ENCODE measurements around the gene TMC5. TPM values are rescaled to one million over a fixed set of nuclear protein-coding genes. Genes with fewer than 3 reads are reported as not detected.

The TMC5 gene
- total RNA-seq, 1 experiment from 2014 or later = 1.2 TPM

- Mint-ChIP-seq H3K27me3 (ENCODE audit: low read depth) (peaks cover 3% of the 10 kb centered on the region; the same call in 1 of the 2 replicates), H3K27ac (no peak overlapping the region; a peak in 1 of 7 replicates), H3K9me3 (peaks cover 4 to 11% of the 10 kb centered on the region in 2 experiments; a peak in 3 of 5 replicates), H3K4me1 (peaks cover 12 to 22% of the 10 kb centered on the region in 2 experiments), H3K4me3 (no peak overlapping the region), H3K36me3 (ENCODE audit: insufficient read depth in 1 of 3, low read depth in 3 of 3) (peaks cover 0 to 18% (median 11%) of the 10 kb centered on the region in 3 experiments)
- H4K5ac ChIP-seq (ENCODE audit: insufficient read length, low read depth, low read length) = no peak overlapping the region
- H3K9me3 ChIP-seq (ENCODE audit: control insufficient read depth, low read depth, low read length) = no peaks in the 10 kb centered on the region
- H3K23me2 ChIP-seq (ENCODE audit: insufficient read length, low read depth, low read length, poor library complexity, severe bottlenecking) = no peaks in the 10 kb centered on the region
- H3K4me2 ChIP-seq (ENCODE audit: insufficient read depth, insufficient read length, low read length) = no peak overlapping the region
- no peaks in the 10 kb centered on the region for H4K20me1 ChIP-seq (ENCODE audit: control insufficient read depth, insufficient read depth, insufficient read length)
- DNase-seq = no peak
- no peak overlapping the region for H2BK5ac ChIP-seq (ENCODE audit: insufficient read length, low read length)
- no peak overlapping the region for H2AK5ac ChIP-seq (ENCODE audit: insufficient read length, low read length)
- no peak overlapping the region for H2BK15ac ChIP-seq (ENCODE audit: low read depth, low read length)
- WGBS (ENCODE audit: extremely low coverage, insufficient read length, low lambda C conversion rate) = no CpG with 5 or more reads among the region's 1 CpG
- no peaks in the 10 kb centered on the region for H3K79me1 ChIP-seq (ENCODE audit: insufficient read depth, low read depth, low read length, poor library complexity, severe bottlenecking)
- H2BK20ac ChIP-seq (ENCODE audit: low read depth, low read length, poor library complexity, severe bottlenecking) = no peak overlapping the region
- H2BK120ac ChIP-seq (ENCODE audit: low read depth, low read length, poor library complexity, severe bottlenecking) = no peak overlapping the region
- H4K91ac ChIP-seq (ENCODE audit: insufficient read length, low read depth, low read length) = no peak overlapping the region
- no peak overlapping the region for H2BK12ac ChIP-seq (ENCODE audit: insufficient read length, low read depth, low read length)
- no peak overlapping the region for H3K23ac ChIP-seq (ENCODE audit: insufficient read length, low read depth, low read length)
- H3K56ac ChIP-seq (ENCODE audit: insufficient read length, low read depth, low read length) = no peak overlapping the region
- no peak overlapping the region for H3K27ac ChIP-seq (ENCODE audit: insufficient read length, low read depth, low read length)
- no peaks in the 10 kb centered on the region for H3K4me1 ChIP-seq (ENCODE audit: insufficient read depth, low read length)
- no peak overlapping the region for H3K9ac ChIP-seq (ENCODE audit: extremely low read depth, insufficient read length, low read length)
- H3K4ac ChIP-seq (ENCODE audit: low read depth, low read length) = no peak overlapping the region
- H3K18ac ChIP-seq (ENCODE audit: insufficient read length, low read depth, low read length) = no peak overlapping the region
- H3T11ph ChIP-seq (ENCODE audit: low read length) = no peak overlapping the region
- no peak overlapping the region for H2AFZ ChIP-seq (ENCODE audit: low read length)
- TF ChIP-seq, protein P1, sequence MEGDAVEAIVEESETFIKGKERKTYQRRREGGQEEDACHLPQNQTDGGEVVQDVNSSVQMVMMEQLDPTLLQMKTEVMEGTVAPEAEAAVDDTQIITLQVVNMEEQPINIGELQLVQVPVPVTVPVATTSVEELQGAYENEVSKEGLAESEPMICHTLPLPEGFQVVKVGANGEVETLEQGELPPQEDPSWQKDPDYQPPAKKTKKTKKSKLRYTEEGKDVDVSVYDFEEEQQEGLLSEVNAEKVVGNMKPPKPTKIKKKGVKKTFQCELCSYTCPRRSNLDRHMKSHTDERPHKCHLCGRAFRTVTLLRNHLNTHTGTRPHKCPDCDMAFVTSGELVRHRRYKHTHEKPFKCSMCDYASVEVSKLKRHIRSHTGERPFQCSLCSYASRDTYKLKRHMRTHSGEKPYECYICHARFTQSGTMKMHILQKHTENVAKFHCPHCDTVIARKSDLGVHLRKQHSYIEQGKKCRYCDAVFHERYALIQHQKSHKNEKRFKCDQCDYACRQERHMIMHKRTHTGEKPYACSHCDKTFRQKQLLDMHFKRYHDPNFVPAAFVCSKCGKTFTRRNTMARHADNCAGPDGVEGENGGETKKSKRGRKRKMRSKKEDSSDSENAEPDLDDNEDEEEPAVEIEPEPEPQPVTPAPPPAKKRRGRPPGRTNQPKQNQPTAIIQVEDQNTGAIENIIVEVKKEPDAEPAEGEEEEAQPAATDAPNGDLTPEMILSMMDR (conservative IDR thresholded peaks at IDR 0.05) = no peak
- H4K8ac ChIP-seq (replicated peaks; ENCODE audit: insufficient read length, low read depth, low read length) = no peak overlapping the region
- H3K14ac ChIP-seq (ENCODE audit: insufficient read depth, low read length) = no peak overlapping the region
- no peaks in the 10 kb centered on the region for H3K79me2 ChIP-seq (ENCODE audit: insufficient read depth, low read length)
- H3K27me3 ChIP-seq (ENCODE audit: insufficient read depth, low read length) = no peaks in the 10 kb centered on the region
Measured at GRCh38 chr16:19482291-19482690, 64.6 kb downstream of the TMC5 start.
